HG02588 (cell line): Measurements from ENCODE around the gene SCYL1.

Source experiments
- ATAC-seq: cut with Tn5 transposase; IDR thresholded peaks from one replicate; pipeline ENCODE4 v1.9.1; 2021; ENCODE audit warnings: mild to moderate bottlenecking, moderate library complexity; ENCODE audit not compliant: unreplicated experiment

Gene SCYL1

DNA sequence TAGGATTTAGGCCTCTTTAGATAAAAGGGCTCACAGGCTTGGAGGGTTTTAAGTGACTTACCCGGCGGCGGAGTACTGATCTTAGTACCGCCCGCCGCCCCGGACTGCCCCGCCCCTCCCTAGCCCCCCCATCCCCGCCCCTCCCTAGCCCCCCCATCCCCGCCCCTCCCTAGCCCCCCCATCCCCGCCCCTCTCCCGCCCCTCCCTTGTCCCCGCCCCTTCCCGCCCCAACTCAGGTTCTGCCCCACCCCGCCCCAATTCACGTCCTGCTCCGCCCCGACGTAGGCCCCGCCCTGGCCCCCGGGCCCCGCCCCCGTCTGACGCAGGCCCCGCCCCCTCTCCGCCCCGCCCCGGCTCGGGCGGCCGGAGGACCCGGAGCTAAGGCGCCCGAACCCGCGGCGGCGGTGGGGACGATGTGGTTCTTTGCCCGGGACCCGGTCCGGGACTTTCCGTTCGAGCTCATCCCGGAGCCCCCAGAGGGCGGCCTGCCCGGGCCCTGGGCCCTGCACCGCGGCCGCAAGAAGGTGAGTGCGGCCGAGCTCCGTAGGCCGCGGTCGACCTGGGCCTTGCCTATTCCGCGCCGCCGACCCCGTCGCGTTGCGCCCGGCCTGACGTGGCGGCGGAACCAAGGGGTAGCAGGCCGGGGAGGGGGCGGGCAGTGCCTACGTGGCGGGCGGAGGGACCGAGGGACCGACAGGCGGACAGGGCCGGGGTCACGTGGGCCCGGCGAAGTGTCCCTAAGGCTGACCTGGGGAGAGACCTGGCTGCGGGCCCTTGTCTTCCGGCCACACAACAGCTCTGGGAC, at the start of gene SCYL1:
Gene SCYL1 (plus strand): TSS at position 343 of the 805 bp plus-strand sequence. CDS start 71 bp downstream, at position 414.
- peak; percentile 54 for ATAC-seq

DNA sequence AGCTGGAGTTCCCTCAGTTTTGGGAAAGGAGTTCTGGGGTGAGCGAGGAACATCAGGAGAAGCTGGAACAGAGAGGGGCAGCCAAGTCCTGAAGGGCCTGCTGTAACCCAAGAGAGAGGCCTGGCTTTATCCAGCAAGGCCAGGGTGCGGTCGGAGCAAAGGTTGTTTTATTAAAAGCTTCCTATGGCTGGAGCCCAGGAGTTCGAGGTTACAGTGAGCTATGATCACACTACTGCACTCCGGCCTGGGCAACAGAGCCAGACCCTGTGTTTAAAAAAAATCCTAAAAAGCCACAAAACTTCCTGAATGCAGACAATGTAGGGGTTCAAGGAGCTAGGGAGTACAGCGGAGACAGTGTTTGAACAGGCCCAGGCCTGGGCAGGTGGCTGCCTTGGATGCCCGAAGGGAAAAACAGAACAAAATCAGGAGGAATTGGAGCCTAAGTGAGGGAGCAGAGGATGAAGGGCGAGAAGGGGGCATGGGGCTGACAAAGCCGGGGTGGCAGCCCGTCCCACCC, 48.2 kb upstream of the SCYL1 start:
- ATAC-seq: no peak

DNA sequence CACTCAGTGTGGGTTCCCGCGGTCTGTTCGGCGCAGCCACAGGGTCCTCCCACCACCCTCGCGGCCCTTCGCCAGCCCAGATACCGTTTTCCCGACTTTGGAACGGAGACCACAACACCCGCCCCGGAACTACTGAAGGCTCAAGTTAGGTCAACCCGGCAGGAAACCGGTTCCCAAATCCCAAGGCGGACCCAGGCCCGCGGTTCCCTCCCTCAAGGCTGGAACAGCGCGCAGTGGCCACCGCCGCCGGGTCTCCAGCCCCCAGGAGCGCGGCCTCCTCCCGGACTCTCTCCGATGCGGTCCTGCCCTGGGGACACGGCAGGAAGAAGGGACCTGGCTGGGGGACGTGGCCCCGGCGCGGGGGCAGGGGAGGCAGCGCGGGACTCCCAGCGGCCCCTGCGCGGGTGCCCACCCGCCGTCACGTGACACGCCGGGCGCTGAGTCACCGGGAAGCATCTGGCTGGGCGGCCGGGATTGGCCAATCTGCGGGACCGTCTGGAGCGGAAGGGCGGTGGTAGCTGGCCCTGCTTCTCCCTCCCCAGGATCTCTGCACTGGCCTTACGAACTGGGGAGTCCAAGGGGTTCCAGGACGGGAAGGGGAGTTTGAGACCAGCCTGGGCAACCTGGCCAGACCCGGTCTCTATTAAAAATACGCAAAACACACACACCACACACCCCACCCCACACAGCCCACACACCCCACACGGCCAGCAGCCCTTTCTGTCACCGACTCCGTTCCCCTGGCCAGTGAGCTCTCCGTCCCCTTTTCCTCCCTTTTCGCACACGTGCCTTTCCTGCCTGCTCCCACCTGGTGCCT, 47.5 kb upstream of the SCYL1 start:
- peak; percentile 86 for ATAC-seq

DNA sequence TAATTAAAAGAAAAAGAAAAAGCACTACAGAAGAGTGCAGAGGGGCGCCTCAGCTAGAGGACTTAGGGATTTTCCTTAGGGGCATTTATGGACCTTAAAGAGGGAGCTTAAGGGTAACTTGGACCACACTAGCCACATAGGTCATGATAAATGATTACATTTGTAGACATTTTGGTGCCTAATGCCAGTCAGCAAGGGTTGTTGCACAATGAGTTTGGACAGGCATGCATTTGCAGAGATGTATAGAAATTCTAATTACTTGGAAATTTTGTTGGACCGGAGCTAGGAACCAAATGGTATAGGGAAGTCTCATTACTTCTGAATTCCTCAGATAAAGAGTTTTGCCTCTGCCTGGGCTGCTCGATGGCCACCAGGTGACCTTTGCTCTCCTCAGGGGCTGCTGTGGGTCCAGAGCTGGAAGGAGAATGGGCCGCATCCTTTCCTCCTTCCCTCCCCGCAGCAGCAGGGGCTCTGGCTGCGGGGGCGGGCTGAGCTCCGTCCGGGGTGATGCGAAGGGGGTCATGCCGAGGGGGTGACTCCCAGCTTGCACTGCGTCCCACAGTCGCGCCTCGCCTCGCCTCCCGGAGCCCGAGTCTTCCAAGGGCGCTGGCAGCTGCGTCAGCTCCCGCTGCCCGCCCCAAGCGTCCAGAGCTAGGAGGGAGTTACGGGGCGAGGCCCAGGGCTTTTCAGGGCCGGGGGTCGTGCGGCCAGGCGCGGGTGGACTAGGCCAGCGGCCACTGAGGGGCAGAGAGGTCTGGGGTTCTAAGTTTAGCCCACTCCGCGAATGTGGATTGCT, 46.3 kb upstream of the SCYL1 start:
- ATAC-seq: no peak

DNA sequence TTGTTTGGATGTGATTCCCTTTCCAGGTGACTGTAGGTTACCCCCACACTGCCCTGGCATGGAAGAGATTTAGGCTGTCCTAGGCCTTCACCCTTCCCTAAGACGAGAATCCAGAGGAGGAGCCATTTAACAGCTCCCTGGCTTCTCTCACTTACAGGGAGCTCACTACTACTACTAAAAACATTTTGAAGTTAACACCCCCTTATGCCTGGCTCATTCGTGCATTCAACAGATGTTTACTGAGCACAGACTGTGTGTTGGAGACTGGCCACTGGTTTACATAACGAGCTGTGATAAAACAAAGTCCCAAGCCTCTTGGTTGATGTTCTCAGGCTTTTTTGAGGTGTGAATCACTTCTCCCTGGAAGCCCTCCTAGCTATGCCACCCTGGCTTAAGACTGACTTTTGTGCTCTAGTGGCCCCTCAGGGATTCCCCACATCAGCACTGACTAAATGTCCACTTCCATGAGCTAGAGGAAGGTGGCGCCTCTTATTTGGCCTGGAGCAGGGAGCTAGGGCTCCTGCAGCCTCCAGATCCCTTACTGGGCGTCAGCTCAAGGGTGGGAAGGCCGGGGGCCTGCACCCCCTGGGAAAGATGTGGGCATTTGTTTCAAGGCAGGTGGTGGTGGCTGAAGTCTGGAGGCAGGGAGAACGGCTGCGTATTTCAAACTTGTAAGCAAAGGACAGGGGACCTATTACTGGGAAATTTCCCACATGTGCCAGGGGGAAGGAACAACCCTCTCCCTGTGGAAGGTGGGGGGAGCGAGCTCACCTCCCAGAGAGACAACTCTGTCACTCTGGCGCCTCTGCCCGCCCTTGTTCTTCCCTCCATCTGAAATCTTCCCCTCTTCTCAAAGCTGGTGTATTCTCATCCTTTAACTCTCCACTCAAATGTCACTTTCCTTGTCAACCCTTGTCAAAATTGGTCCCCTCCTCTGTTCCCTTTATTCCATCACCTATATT, 45.4 kb upstream of the SCYL1 start:
- no peak for ATAC-seq

DNA sequence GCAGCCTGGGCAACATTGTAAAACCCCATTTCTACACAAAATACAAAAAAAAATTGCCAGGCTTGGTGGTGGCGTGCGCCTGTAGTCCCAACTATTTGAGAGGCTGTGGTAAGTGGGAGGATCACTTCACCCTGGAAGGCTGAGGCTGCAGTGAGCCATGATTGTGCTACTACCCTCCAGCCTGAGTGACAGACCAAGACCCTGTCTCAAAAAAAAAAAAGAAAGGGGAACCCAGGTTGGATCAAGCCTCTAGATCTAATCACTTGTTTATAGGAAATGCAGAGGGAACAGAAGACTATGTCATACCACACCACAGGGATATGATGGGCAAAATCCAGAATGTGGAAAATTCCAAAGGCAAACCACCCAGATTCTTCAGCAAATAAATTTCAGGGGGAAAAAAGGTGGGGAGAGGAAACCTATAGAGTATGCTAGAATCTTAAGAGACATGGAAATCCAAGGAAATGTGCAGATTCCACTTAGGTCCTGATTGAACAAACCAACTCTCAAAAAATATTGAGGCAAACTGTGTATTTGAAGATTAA, 42.5 kb upstream of the SCYL1 start:
- no peak for ATAC-seq

DNA sequence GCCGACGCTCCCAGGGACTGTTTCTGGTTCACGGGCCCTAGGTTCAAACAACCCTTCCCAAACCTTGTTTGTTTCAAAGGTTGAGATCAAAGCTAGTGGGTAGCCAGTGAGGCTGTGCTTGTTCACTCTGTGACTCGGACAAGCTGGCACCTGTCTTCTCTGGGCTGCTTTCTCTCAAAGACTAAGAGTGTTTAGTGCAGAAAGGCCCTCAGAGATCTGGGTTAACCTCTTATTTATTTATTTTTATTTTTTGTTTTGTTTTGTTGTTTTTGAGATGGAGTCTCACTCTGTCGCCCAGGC, 39.0 kb upstream of the SCYL1 start:
- ATAC-seq: no peak

DNA sequence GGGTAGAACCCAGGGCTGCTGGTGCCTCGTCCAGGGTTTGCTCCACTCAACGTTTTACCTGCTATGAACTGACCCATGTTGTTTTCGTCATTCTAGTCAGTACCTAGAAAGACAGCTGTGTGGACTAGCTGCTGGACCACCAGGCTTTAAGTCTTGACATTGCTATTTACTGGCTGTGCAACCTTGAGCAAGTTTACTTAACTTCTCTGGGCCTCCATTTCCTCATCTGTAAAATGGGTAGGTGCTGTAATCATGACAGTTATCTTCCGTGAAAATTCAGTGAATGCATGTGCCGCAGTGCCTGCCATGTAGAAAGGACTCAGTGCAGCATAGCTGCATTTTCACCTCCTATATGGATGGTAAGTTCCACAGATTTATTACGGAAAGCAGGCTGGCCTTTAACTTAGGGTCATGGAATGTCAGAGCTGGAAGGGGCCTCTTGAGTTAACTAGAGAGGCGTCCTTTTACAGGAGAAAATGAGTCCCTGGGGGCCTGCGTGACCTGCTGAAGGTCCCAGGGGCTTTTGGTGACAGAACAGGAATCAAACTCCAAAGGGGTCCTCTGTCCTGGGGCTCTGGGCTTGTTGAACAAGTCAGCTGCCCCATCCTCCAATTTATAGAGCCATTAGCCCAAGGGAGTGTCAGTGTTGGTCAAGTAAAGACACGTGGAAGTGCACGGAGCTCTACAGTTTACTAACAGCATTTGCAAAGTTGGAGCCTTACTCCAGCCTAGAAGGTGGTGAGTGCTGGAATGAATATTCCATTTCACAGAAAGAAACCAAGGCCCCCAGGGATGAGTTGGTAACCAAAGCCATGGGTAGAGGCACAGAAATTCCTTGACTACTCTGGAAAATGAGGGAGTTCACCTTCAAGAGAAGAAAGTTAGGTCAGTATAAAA, 38.1 kb upstream of the SCYL1 start:
- no peak for ATAC-seq

DNA sequence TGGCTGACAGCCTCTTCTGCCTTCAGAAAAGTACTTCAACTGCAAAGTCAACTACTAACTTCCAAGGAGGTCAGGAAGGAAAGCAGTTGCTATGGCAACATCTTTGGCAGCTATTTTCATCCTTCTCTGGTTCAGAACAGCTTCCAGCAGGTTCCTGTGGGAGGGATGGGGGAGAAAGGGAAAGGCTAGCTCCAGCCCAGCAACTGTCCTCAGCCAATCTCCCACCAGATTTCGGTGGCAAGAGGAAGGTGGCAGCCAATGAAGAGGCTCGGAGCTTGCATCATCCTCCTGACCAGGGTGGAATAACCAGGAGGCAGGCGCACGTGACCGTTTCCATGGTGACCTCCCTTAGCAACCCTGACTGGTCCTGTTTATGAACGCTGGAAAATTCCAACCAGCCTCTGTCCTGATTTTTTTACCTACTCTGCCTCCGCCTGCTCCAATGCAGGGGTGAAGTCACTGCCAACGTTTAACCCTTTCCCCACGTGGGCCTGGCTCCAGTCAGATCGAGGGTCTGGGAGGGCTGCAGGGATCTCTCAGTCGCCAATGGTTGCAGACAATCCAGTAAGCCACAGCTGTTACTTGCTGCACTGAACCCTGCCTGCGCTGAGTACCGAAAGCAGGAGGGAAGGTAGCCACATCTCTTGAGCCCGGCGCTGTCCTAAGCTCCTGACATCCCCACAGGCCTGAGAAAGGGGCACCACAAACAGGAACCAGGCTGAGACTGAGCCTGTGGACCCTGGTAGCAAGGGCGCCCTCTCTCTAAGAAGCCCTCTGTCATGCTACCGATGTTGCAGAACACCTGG, 37.2 kb upstream of the SCYL1 start:
- ATAC-seq: peak; percentile 37

DNA sequence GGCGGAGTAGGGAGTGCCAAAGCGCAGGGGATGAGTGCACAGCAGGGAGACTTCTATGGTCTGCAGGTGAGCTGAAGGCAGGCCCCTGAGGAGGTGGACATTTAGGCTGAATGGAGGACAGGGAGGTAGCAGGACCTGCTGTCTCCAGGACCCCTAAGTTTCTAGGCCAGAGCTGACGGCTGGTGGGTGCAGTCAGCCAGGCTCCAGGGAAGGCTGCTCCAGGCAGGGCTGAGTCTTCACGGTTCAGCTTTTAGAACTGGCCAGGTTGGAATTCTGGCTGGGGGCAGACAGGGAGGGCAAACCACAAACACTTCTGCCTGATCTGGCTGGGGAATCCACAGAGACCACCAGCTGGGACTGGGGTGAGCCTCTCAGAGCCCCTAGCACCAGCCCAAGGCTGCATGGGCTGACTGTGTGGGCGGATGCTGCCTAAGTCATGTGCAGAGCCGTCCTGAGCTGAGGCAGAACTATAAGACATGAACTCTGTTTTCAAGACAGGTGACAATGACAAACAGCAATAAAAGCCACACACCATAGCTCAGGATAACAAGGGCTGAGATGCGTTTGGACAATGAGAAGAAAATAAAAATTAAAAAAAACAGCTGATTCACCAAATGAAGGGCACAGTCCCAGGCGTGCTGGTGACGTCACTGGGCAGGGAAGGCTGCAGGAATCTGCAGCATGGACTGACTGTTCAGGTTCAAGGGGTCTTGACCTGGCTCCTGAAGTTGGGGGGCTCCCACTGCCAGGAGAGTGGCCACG, 36.4 kb upstream of the SCYL1 start:
- no peak for ATAC-seq

DNA sequence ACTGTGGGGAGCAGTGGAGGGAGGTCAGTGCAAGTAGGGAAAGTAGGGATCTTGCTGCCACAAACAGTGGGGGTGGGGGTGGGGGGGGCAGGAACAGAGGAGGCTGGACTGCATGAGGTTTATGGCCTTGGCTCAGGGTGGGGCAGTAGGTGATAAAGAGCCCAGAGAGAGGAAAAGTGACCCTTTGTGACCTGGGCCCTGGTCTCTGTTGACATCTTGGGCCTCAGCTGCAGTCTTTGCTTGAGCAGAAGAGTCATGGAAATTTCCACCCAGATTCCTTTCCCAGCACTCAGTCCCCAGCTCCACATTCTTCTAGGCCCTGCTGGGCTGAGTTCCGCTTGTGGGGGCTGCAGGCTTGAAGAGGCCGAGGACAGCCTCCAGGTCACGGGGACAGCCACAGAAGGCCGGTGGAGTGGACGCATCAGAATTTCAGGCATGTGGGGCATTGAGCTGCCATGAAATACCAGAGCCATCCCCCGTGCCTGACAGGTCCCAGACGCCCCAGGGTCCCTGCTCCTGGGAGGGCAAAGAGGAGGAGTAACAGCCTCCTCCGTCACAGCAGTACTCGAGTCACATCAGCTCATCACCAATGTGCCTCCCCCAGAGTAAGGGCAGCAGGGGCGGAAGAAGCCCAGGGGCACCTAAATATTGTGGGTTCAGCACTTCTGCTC, 35.7 kb upstream of the SCYL1 start:
- no peak for ATAC-seq

DNA sequence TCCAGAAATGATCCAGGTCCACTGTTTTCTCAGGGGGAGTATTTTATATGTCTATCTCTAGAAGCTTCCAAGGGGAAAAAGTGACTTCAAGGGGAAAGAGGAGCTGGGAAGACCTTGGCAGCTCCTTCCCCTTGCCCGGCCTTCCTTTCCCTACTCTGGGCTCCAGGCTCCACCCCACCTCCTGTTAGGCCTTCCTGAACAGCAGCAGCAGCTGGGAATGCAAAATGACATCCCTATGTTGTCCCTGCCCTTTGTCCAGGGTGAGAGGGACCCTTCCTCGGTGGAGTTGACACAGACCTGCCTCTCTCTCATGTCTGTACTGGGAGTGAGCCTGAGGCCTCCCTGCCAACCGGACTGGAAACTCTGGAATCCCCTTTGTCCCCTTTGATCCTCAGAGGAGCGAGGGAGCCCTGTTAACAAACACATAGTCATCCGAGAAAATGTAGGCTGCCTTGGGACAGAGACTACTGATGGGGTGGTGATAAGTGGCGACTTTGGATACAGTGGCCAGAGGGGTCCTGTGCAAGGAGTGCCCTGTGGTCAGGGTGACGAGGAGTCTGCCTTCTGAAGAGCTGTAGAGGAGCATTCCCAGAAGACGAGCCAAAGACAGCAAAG, 35.1 kb upstream of the SCYL1 start:
- ATAC-seq: no peak

DNA sequence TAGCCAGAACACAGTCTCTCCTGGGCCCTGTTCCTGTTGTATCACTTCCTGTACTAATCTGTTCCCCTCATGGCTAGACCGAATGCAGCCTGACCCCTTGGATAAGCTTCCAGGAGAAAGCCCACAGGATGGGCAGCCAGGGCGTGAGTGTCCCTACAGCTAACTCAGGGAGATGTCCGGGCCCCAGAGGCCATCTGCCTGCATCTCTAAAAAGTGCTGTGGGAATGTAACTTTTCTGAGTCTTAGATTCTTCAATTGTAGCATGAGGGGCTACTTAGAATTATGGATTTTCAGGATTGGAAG, 33.8 kb upstream of the SCYL1 start:
- no peak for ATAC-seq

DNA sequence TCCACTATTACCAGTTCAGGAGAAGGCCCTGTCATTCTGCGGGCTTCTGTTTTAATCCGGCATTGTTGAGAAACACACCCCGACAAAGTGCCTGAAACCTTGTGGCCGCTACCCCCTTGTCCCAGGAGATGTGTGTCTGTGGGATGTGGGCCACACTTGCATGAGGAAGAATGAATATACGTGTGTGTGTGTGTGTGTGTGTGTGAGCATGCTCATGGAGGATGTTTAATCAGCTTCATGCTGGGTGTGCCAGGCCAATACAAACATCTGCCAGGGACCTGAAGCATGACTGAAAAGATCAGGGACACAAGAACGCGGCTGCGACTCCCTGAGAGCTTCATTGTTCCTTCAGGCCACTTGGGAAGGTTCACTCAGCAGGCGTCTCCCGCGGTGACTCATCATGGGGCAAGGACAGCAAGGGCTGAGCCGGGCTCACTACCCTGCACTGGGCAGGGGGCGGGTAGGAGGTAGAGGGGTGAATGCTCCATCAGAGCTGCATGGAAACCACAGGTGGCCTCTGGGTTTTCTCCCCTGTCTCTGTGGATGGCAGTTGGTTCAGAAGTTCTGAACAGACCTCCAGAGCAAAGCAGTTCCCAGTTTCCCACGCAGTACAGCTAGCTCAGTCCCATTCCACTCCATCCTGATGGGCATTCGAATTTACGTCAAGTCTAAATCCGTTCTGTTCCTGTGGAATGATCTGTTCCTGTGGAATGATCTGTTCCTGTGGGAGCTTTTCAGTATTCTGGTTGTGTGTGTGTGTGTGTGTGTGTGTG, 33.1 kb upstream of the SCYL1 start:
- no peak for ATAC-seq

DNA sequence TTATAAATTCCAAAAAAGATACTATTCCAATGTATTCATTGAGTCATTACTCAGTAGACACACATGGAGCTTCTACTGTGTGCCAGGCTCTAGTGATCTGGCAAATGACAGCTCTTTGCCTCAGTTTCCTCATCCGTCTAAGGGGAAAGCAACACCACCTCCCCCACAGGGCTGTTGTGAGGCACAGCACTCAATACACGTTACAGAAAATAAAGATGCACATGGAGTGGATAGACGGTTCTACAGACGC, 32.6 kb upstream of the SCYL1 start:
- ATAC-seq: no peak
